Measurements from ENCODE around the gene MN1.

DNA sequence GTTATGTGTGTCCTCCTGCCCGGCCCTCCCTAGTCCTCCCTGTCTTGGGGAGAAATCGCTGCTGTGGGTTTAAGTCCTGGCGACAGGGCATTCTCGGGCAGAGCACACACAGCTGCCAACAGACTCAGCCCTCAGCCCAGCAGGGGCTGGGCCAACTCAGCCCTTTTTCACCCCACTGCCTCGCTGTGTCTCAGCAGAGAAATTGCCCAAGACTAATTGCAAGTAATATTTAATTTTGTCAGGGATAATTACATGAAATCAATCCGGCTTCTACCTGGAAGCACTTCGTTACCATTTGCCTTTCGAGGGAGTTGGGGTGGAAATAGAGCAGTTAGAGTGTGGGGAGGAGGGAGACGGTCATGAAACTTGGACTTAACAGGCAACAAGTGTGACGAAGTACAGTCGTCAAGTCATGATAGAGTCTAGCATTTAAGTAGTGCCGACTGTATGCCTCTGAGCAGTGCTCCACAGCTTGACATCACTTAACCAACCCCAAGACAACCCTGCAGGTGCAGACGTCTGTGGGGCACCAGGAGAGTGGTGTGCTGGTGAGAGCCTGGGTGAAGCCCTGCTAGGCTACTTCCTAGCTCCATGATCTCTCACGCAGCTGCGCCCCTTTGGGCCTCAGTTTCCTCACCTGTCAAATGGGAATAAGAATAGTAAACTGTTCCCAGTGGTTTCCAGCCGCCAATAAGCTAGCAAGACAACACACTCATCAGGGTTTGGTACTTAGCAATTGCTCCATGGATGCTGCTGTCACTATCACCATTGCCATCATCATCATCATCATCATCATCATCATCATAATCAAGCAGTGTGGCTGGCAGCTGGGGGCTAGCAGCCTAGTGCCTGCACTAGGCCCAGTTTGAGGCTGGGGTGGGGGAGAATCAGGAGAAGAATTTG is 29.2 kb downstream of the MN1 start:
- TF ChIP-seq, protein P1, sequence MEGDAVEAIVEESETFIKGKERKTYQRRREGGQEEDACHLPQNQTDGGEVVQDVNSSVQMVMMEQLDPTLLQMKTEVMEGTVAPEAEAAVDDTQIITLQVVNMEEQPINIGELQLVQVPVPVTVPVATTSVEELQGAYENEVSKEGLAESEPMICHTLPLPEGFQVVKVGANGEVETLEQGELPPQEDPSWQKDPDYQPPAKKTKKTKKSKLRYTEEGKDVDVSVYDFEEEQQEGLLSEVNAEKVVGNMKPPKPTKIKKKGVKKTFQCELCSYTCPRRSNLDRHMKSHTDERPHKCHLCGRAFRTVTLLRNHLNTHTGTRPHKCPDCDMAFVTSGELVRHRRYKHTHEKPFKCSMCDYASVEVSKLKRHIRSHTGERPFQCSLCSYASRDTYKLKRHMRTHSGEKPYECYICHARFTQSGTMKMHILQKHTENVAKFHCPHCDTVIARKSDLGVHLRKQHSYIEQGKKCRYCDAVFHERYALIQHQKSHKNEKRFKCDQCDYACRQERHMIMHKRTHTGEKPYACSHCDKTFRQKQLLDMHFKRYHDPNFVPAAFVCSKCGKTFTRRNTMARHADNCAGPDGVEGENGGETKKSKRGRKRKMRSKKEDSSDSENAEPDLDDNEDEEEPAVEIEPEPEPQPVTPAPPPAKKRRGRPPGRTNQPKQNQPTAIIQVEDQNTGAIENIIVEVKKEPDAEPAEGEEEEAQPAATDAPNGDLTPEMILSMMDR (IDR thresholded peaks at IDR 0.05; ENCODE audit: insufficient read depth, low read length), result no peak
- TF ChIP-seq GABPA (IDR thresholded peaks at IDR 0.05; ENCODE audit: low read depth), result no peak
